ENCODE data around the gene CCDC117.

DNA sequence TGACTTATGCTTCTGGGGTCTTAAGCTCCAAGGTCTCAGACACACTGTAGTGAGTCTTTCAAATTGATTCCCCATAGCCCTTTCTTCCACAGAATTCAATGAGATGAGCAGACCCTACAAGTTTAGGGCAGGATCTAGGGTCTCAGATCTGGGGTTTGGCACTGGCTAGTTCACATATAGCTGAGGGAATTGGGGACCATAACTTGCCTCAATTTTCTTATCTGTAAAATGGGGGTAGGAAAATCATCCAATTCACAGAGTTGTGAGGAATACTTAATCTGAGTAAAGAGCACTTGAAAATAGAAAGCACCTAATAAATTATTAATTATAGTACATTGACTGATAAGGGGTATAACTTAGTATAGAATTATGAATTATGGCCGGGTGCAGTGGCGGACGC is 5.9 kb upstream of the CCDC117 start:
- TF ChIP-seq, protein P1, sequence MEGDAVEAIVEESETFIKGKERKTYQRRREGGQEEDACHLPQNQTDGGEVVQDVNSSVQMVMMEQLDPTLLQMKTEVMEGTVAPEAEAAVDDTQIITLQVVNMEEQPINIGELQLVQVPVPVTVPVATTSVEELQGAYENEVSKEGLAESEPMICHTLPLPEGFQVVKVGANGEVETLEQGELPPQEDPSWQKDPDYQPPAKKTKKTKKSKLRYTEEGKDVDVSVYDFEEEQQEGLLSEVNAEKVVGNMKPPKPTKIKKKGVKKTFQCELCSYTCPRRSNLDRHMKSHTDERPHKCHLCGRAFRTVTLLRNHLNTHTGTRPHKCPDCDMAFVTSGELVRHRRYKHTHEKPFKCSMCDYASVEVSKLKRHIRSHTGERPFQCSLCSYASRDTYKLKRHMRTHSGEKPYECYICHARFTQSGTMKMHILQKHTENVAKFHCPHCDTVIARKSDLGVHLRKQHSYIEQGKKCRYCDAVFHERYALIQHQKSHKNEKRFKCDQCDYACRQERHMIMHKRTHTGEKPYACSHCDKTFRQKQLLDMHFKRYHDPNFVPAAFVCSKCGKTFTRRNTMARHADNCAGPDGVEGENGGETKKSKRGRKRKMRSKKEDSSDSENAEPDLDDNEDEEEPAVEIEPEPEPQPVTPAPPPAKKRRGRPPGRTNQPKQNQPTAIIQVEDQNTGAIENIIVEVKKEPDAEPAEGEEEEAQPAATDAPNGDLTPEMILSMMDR (IDR thresholded peaks at IDR 0.05; ENCODE audit: low read depth, low read length) = no peak
- TF ChIP-seq POLR2A (IDR thresholded peaks at IDR 0.05; ENCODE audit: extremely low read depth, insufficient read length) (no peak), MAX (IDR thresholded peaks at IDR 0.05; ENCODE audit: low read depth, low read length) (no peak)
